GM12878 (cell line): ENCODE measurements around the gene PRR15. TPM values are rescaled to one million over a fixed set of nuclear protein-coding genes. Genes with fewer than 3 reads are reported as not detected.

ENCODE experiments used
- ATAC-seq: fragments of 200-7000 bp; cut with Tn5 transposase; 3 replicates; pipeline ENCODE4 v1.9.1; 2020; ENCODE audit warnings: mild to moderate bottlenecking, moderate library complexity
- BruUV-seq: library from RNA; stranded (reverse); fragments of 400-500 nt; replicated peaks from 2 replicates; lab custom pipeline; 2021; lab: Mats Ljungman, UMichigan
- CTCF ChIA-PET: fragments of 300-600 bp; sonication (Branson Sonifier 250); formaldehyde crosslinking; extraction: SDS; loops from one replicate; lab custom pipeline; 2021; ENCODE audit warnings: inconsistent platforms; lab: Yijun Ruan, JAX
- POLR2A ChIA-PET: fragments of 350-600 bp; formaldehyde crosslinking; extraction: SDS; loops from one replicate; lab custom pipeline; 2021; ENCODE audit warnings: inconsistent platforms; lab: Charles Lee
- RAD21 ChIA-PET: fragments of 300-600 bp; sonication (Branson Sonifier 250); formaldehyde crosslinking; loops from one replicate; lab custom pipeline; 2023; ENCODE audit warnings: antibody characterized with exemption; ENCODE audit not compliant: unreplicated experiment; lab: Charles Lee
- SMC1A ChIA-PET: fragments of 300-600 bp; sonication (Branson Sonifier 250); formaldehyde crosslinking; loops from one replicate; lab custom pipeline; 2023; ENCODE audit not compliant: unreplicated experiment, uncharacterized antibody; lab: Charles Lee
- DNase-seq: peaks from one replicate; pipeline ENCODE4 v3.0.0-alpha.2; 2011; ENCODE audit warnings: low read depth, low spot score
- FAIRE-seq: peaks from 3 replicates; lab custom pipeline; 2011; peaks lifted over from hg19 to GRCh38; lab: Jason Lieb, UNC
- H2AFZ ChIP-seq: 2 replicates; pipeline ENCODE4 v1.6.0; 2011; ENCODE audit warnings: low read depth, low read length, control low read depth; ENCODE audit not compliant: control insufficient read depth
- H3K27ac ChIP-seq: 2 replicates; pipeline ENCODE4 v1.5.1; 2011; ENCODE audit warnings: control low read depth; ENCODE audit not compliant: control insufficient read depth, insufficient read depth
- H3K27me3 ChIP-seq, 2 experiments: replicated peaks in 1 of 2; 2 replicates each; pipeline versions ENCODE4 v1.6.0 to v1.6.1; 2011; ENCODE audit warnings: low read length in 1 of 2; ENCODE audit not compliant: control insufficient read depth in 2 of 2, insufficient read depth in 2 of 2
- H3K36me3 ChIP-seq, 2 experiments: 2 replicates each; pipeline ENCODE4 v1.5.1; 2011; ENCODE audit warnings: low read length in 1 of 2; ENCODE audit not compliant: control insufficient read depth in 2 of 2, insufficient read depth in 2 of 2
- H3K4me1 ChIP-seq: 2 replicates; pipeline ENCODE4 v1.6.1; 2011; ENCODE audit warnings: mild to moderate bottlenecking, low read length, moderate library complexity, mixed read lengths; ENCODE audit not compliant: control insufficient read depth, insufficient read depth
- H3K4me2 ChIP-seq: 2 replicates; pipeline ENCODE4 v1.6.0; 2011; ENCODE audit warnings: control low read depth; ENCODE audit not compliant: control insufficient read depth, insufficient read depth
- H3K4me3 ChIP-seq: fragments of 200-600 bp; sonication (generic); 2 replicates; pipeline ENCODE4 v1.5.1; 2016
- H3K79me2 ChIP-seq: 2 replicates; pipeline ENCODE4 v1.6.0; 2011; ENCODE audit warnings: low read length; ENCODE audit not compliant: control insufficient read depth, insufficient read depth
- H3K9ac ChIP-seq: 2 replicates; pipeline ENCODE4 v1.8.0; 2011; ENCODE audit warnings: low read length, control low read depth, mixed read lengths; ENCODE audit not compliant: control insufficient read depth, insufficient read depth
- H3K9me3 ChIP-seq: replicated peaks from 3 replicates; pipeline ENCODE4 v1.5.1; 2011; ENCODE audit warnings: mild to moderate bottlenecking, low read length; ENCODE audit not compliant: control insufficient read depth, insufficient read depth
- H4K20me1 ChIP-seq: 2 replicates; pipeline ENCODE4 v1.6.0; 2011; ENCODE audit not compliant: control insufficient read depth, insufficient read depth
- BRCA1 ChIP-seq: IDR thresholded peaks from 2 replicates; pipeline ENCODE4 v1.6.1; 2011; ENCODE audit warnings: low read depth, low read length, improper control_type of control experiment
- CHD4 ChIP-seq: fragments of 200-600 bp; sonication (generic); IDR thresholded peaks from 2 replicates; pipeline ENCODE4 v1.6.1; 2016; ENCODE audit warnings: mild to moderate bottlenecking
- CREB1 ChIP-seq: IDR thresholded peaks from 2 replicates; pipeline ENCODE4 v1.6.1; 2012; ENCODE audit warnings: low read depth, mild to moderate bottlenecking, inconsistent platforms
- EGR1 ChIP-seq, 2 experiments: IDR thresholded peaks; 1 replicate in 1 of 2; 2 replicates in 1 of 2; pipeline ENCODE4 v1.6.1; 2011 to 2012; ENCODE audit warnings: low read depth in 2 of 2, low read length in 2 of 2, borderline replicate concordance in 1 of 2, mild to moderate bottlenecking in 1 of 2, moderate library complexity in 1 of 2
- ELK1 ChIP-seq: IDR thresholded peaks from 2 replicates; pipeline ENCODE4 v1.6.1; 2012; ENCODE audit warnings: low read depth, low read length, improper control_type of control experiment
- EP300 ChIP-seq, 2 experiments: fragments of 150-350 bp in 1 of 2; IDR thresholded peaks; 2 replicates each; pipeline ENCODE4 v1.6.1; 2011 to 2012; ENCODE audit warnings: low read depth in 2 of 2, low read length in 2 of 2, borderline replicate concordance in 1 of 2, improper control_type of control experiment in 1 of 2, inconsistent platforms in 1 of 2; ENCODE audit not compliant: control insufficient read depth in 1 of 2
- JUNB ChIP-seq: IDR thresholded peaks from 2 replicates; pipeline ENCODE4 v1.6.1; 2016; ENCODE audit warnings: antibody characterized with exemption, mild to moderate bottlenecking
- MAX ChIP-seq: IDR thresholded peaks from 2 replicates; pipeline ENCODE4 v1.6.1; 2012; ENCODE audit warnings: low read depth, low read length, improper control_type of control experiment
- RFX5 ChIP-seq: IDR thresholded peaks from 2 replicates; pipeline ENCODE4 v1.6.1; 2011; ENCODE audit warnings: low read depth, low read length, improper control_type of control experiment
- SPI1 ChIP-seq: IDR thresholded peaks from 2 replicates; pipeline ENCODE4 v1.6.1; 2011; ENCODE audit warnings: low read depth, mild to moderate bottlenecking, low read length, moderate library complexity, borderline replicate concordance; ENCODE audit not compliant: insufficient read depth
- YBX1 ChIP-seq: fragments of 450-650 bp; IDR thresholded peaks from 2 replicates; pipeline ENCODE4 v1.6.1; 2016; ENCODE audit warnings: antibody characterized with exemption
- ZBED1 ChIP-seq: IDR thresholded peaks from 2 replicates; pipeline ENCODE4 v1.6.1; 2016; ENCODE audit warnings: borderline replicate concordance
- ZBTB11 ChIP-seq: fragments of 450-650 bp; formaldehyde crosslinking; IDR thresholded peaks from 2 replicates; pipeline ENCODE4 v1.5.0; 2022; ENCODE audit warnings: mild to moderate bottlenecking, missing genetic modification characterization
- WGBS: methylation state at CpG from one replicate; pipeline ENCODE4 v1.1.6; 2016; ENCODE audit warnings: low lambda C conversion rate; ENCODE audit not compliant: insufficient replicate concordance, insufficient coverage; ENCODE audit errors: missing lambda C conversion rate; 5-methylcytosine and 5-hydroxymethylcytosine counted together
- in situ Hi-C: fragments of 300-500 bp; cut with MboI; formaldehyde crosslinking; loops from 9 replicates; pipeline ENCODE4 v1.14.3; 2018; ENCODE audit warnings: mixed read lengths
- intact Hi-C: fragments of 100-400 bp; cut with micrococcal nuclease; formaldehyde crosslinking; loops from one replicate; pipeline ENCODE4 v1.14.2; 2022; ENCODE audit not compliant: unreplicated experiment
- polyA plus RNA-seq, 11 experiments: library from polyadenylated mRNA; depleted of rRNA in 4 of 11; unstranded in 6 of 11; stranded (reverse) in 5 of 11; fragments of >200 nt; fragmentation: Nextera tagmentation in 4 of 11; fragmentation: Illumina TruSeq in 1 of 11; extraction: Ambion mirVana in 4 of 11; extraction: Trizol in 1 of 11; gene quantifications; 1 replicate in 1 of 11; 2 replicates in 10 of 11; pipeline versions ENCODE4 v1.2.1 to v1.2.3, GENCODE V29; 2011 to 2016; ENCODE audit warnings: inconsistent platforms in 2 of 11, missing spikeins in 2 of 11, low read depth in 1 of 11
- total RNA-seq, 4 experiments: library from RNA; depleted of rRNA in 3 of 4; stranded (reverse); fragments of >200 nt in 3 of 4; fragmentation: Illumina TruSeq in 1 of 4; extraction: Trizol in 1 of 4; gene quantifications; 2 replicates each; pipeline versions ENCODE4 v1.2.1 to v1.2.3, GENCODE V29; 2013 to 2021

The PRR15 gene
- total and polyA plus RNA-seq, 10 of the 15 experiments (the other 5 are each of a cell fraction or from before 2014, with no cell fraction given), result not detected

- Histone ChIP-seq H3K4me1 (no peaks in the 10 kb centered on the region), H3K27ac (no peak overlapping the region), H2AFZ (no peak overlapping the region), H3K4me3 (no peak overlapping the region), H3K27me3 (peaks cover 12 to 22% of the 10 kb centered on the region in 2 experiments), H3K36me3 (no peaks in the 10 kb centered on the region), H3K79me2 (no peaks in the 10 kb centered on the region), H3K9me3 (no peaks in the 10 kb centered on the region; the same call in 2 of the 3 replicates), H3K9ac (no peak overlapping the region), H3K4me2 (no peak overlapping the region), H4K20me1 (no peaks in the 10 kb centered on the region)
- no TSS peak for BruUV-seq
- intact Hi-C loops (no loop called here), in situ Hi-C loops (no loop called here)
- ChIA-PET SMC1A (interaction anchor here (1.4 kb wide), 1 partner anchor 13 kb away, joined by 3 read pairs; no protein-coding TSS in a partner anchor), CTCF (no interaction called here), RAD21 (no interaction called here), POLR2A (no interaction called here)
- no peak for FAIRE-seq
- TF ChIP-seq EP300 (IDR thresholded peaks at IDR 0.05; ENCODE audit: borderline replicate concordance in 1 of 2, control insufficient read depth in 1 of 2, low read depth in 2 of 2, low read length in 2 of 2) (no peak), CHD4 (no peak), RFX5 (no peak), EGR1 (IDR thresholded peaks at IDR 0.05; ENCODE audit: borderline replicate concordance in 1 of 2, low read depth in 2 of 2, low read length in 2 of 2) (no peak), ZBED1 (no peak), JUNB (no peak), YBX1 (no peak), MAX (no peak), SPI1 (no peak), ZBTB11 (CRISPR knock-in tag) (no peak), ELK1 (no peak), CREB1 (no peak), BRCA1 (no peak)
- no peak for DNase-seq
- no peak for ATAC-seq
- WGBS, result 31% methylated on average over 7 of the region's 7 CpGs
Measured at GRCh38 chr7:29561271-29561670, 2.4 kb upstream of the PRR15 start.
